Neural progenitor cell (in vitro differentiated cells): Measurements from ENCODE around the gene NOSTRIN.

ENCODE experiments used
- CTCF ChIP-seq: fragments of 200-600 bp; sonication (generic); IDR thresholded peaks from 2 replicates; pipeline ENCODE4 v1.5.1; 2017; ENCODE audit warnings: antibody characterized with exemption, mild to moderate bottlenecking
- EZH2 ChIP-seq: fragments of 200-600 bp; sonication (generic); IDR thresholded peaks from 2 replicates; pipeline ENCODE4 v1.6.1; 2017; ENCODE audit warnings: antibody characterized with exemption, mild to moderate bottlenecking, moderate library complexity

DNA sequence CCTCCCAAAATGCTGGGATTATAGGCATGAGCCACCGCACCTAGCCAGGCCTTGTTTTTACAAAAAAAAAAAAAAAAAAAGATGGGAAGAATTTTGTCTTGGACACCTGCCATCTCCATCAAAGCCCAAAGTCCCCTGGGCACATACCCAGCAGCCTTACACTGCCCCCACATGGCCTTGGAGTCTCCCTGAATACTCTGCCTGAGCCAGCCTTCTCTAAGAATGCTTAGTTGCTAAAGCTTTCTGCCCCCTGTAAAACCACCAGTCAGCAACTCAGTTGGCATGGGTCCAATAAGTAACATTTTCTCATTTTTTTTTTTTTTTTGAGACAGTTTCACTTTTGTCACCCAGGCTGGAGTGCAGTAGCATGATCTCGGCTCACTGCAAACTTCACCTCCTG lies 47.2 kb downstream of the NOSTRIN start:
- TF ChIP-seq CTCF (peak; percentile 42), EZH2 (no peak)
